Measurements from ENCODE around the gene DDX5. TPM values are rescaled to one million over a fixed set of nuclear protein-coding genes. Genes with fewer than 3 reads are reported as not detected.

Gene DDX5
- total RNA-seq, 1 experiment from 2014 or later: 411 TPM

DNA sequence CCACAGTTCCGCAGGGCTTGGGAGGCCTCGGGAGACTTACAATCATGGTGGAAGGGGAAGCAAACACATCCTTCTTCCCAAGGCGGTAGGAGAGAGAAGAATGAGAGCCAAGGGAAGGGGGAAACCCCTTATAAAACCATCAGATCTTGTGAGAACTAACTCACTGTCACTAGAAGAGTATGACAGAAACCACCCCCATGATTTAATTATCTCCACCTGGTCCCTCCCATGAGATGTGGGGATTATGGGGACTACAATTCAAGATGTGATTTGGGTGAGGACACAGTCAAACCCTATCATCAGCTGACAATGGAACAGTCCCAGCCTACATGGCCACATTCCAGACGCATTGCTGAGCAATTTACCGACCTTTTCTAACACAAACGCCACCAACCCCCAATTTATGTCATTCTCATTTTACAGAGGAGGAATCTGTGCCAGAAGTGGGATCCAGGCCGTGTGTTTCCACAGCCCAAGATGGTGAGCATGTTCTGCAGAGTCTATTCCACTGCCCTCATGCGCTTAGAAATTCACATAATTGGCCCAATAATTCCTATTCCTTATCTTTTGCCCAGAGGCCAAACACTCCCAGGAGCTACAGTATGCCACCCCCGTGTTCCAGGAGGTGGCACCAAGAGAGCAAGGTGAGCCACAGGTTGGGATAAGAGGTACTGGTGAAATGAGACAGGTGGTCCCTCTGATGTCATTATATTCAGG lies 39.9 kb downstream of the DDX5 start:
- intact Hi-C loops (cut with micrococcal nuclease; ENCODE audit: unreplicated experiment): no loop called here
- H3K4me3 ChIP-seq (ENCODE audit: low read depth in 2 of 2, low read length in 2 of 2): no peak overlapping the region
- H3K9me3 ChIP-seq (ENCODE audit: control insufficient read depth, insufficient read depth, low read depth, low read length): no peaks in the 10 kb centered on the region
- no peaks in the 10 kb centered on the region for H3K36me3 ChIP-seq (ENCODE audit: control insufficient read depth, insufficient read depth, low read length)
- H3K27me3 ChIP-seq (ENCODE audit: control insufficient read depth, insufficient read depth, low read length): no peaks in the 10 kb centered on the region
- DNase-seq (ENCODE audit: low read depth, low spot score): no peak
- ATAC-seq: no peak
- H3K27ac ChIP-seq (ENCODE audit: low read length): no peak overlapping the region
- in situ Hi-C loops (cut with HindIII; ENCODE audit: low pct_unique_long_range_greater_than_20kb, low sequenced_read_pairs): no loop called here
- no peak for TF ChIP-seq CTCF (IDR thresholded peaks at IDR 0.05)
- no peak for TF ChIP-seq SIN3A (IDR thresholded peaks at IDR 0.05; ENCODE audit: borderline replicate concordance, insufficient read depth, low read depth, low read length)
- TF ChIP-seq REST (IDR thresholded peaks at IDR 0.05; ENCODE audit: insufficient read depth in 1 of 2, low read depth in 2 of 2, low read length in 1 of 2): no peak
- no peak for TF ChIP-seq TCF7L2 (IDR thresholded peaks at IDR 0.05; ENCODE audit: low read depth, low read length)
- no peak for TF ChIP-seq POLR2AphosphoS5 (IDR thresholded peaks at IDR 0.05; ENCODE audit: low read depth, low read length)
- H3K4me1 ChIP-seq (ENCODE audit: control insufficient read depth, insufficient read depth, low read length): no peaks in the 10 kb centered on the region
- CTCF ChIA-PET: no interaction called here
- no TSS peak for BruUV-seq (replicated peaks)
- POLR2A ChIA-PET: no interaction called here

- in situ Hi-C loops (cut with HindIII; ENCODE audit: low pct_unique_long_range_greater_than_20kb, low sequenced_read_pairs): no loop called here
- no peaks in the 10 kb centered on the region for H3K36me3 ChIP-seq (ENCODE audit: control insufficient read depth, insufficient read depth, low read length)
- no peak overlapping the region for H3K4me3 ChIP-seq (ENCODE audit: low read depth in 2 of 2, low read length in 2 of 2)
- ChIA-PET POLR2A (no interaction called here), CTCF (no interaction called here)
- BruUV-seq (replicated peaks): no TSS peak
- H3K4me1 ChIP-seq (ENCODE audit: control insufficient read depth, insufficient read depth, low read length): no peaks in the 10 kb centered on the region
- no peaks in the 10 kb centered on the region for H3K9me3 ChIP-seq (ENCODE audit: control insufficient read depth, insufficient read depth, low read depth, low read length)
- intact Hi-C loops (cut with micrococcal nuclease; ENCODE audit: unreplicated experiment): no loop called here
- no peak overlapping the region for H3K27ac ChIP-seq (ENCODE audit: low read length)
- no peak for ATAC-seq
- TF ChIP-seq TCF7L2 (IDR thresholded peaks at IDR 0.05; ENCODE audit: low read depth, low read length) (no peak), CTCF (IDR thresholded peaks at IDR 0.05) (no peak), POLR2AphosphoS5 (IDR thresholded peaks at IDR 0.05; ENCODE audit: low read depth, low read length) (no peak), REST (IDR thresholded peaks at IDR 0.05; ENCODE audit: insufficient read depth in 1 of 2, low read depth in 2 of 2, low read length in 1 of 2) (no peak), SIN3A (IDR thresholded peaks at IDR 0.05; ENCODE audit: borderline replicate concordance, insufficient read depth, low read depth, low read length) (no peak)
- no peak for DNase-seq (ENCODE audit: low read depth, low spot score)
- no peaks in the 10 kb centered on the region for H3K27me3 ChIP-seq (ENCODE audit: control insufficient read depth, insufficient read depth, low read length)
These were observed 44.3 kb downstream of the DDX5 start for GRCh38 chr17:64461788-64462187.
